Femur (tissue), 1 donor: ENCODE data around the gene NRL.

ENCODE experiments used
- DNase-seq: peaks from one replicate; pipeline ENCODE4 v3.0.0-alpha.2; 2017

NRL gene

DNA sequence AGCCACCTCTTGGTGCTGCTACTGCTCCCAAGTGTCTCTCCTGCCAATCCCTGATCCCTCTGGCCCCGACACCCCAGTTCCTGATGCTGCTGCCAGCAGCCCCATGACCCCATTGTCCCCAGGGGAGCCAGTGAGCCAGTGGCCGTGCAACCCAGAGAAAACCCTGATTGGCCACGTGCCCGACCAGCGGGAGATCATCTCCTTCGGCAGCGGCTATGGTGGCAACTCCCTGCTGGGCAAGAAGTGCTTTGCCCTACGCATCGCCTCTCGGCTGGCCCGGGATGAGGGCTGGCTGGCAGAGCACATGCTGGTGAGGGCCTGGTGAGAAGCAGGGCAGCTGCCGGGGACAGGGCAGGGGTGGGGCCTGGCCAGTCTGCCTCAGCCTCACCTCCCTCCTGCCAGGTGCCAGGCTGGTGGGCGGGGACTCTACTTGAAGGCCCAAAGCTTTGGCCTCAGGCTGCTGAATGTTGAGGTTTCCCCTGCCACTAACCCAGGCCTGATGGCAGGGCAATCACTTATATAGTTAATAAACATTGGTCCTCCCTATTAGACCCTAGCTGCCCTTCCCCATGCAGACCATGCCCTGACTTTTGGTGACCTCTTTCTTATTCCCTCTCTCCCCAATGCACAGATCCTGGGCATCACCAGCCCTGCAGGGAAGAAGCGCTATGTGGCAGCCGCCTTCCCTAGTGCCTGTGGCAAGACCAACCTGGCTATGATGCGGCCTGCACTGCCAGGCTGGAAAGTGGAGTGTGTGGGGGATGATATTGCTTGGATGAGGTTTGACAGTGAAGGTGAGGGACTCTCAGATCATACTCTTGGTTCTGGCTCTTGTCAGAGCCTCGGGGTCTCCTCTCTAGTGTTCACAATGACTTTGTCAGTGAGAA is 15.6 kb downstream of the NRL start:
- DNase-seq = no peak

DNA sequence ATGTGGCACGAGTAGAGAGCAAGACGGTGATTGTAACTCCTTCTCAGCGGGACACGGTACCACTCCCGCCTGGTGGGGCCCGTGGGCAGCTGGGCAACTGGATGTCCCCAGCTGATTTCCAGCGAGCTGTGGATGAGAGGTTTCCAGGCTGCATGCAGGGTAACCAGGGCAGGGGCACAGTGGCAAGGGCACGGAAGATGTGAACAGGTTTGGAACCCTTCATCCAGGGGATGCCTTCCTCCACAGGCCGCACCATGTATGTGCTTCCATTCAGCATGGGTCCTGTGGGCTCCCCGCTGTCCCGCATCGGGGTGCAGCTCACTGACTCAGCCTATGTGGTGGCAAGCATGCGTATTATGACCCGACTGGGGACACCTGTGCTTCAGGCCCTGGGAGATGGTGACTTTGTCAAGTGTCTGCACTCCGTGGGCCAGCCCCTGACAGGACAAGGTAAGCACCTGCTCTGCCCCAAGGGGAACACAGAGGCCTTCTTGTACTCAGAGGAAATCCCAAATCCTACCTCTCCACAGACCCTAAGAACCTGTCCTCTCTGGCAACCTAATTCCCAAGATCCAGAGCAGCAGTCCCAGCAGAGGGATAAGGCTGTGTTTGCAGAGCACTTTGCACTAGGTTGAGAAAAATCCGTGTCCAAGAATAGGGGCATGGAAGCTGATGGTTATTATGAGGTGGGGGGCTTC is 16.4 kb downstream of the NRL start:
- no peak for DNase-seq

- no peak for DNase-seq
Measured at GRCh38 chr14:24096545-24097181, 18.1 kb downstream of the NRL start.

DNA sequence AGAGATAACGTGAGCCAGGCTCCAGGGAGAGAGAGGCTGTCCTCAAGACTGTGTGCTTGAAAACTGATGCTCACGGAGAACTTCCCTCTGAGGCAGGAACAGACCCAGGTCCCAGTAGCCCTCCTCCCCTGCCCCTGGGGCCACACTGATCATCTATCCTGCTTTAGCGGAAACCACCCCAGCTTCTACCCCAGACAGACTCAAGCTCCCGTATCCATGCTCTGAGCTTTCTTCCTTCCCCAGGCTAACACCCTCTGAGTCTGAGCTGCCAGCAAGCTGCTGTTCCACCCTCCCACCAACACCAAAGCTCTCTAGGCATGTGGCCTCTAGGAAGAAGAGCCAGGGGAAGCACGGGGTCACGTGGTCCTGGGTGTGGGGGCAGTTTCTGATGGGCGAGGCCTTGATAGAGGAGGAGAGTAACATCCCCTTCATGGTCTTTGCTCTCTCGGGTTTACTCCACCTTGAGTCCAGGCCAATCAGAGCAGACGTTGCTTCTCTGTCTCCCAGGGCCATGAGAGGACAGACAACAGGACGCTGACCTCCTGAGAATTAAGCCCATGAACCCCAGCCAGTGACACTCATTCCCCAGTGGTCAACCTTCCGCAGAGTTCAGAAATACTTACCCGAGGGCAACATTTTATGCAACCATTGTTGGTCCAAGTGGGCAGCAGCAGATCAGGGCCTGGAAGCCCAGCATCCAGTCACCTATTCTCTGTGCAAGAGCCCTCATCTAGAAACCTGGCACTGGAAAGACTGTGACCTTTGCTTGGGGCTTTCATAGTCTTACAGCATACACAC is 19.3 kb downstream of the NRL start:
- DNase-seq = no peak

GRCh38 chr14:24094841-24095270 is 19.9 kb downstream of the NRL start:
- DNase-seq = no peak

- DNase-seq = peak; percentile 90
Measured at GRCh38 chr14:24093901-24094840, 20.6 kb downstream of the NRL start, which contains the start of gene PCK2. Gene PCK2 (plus strand): TSS chr14:24094311. CDS start chr14:24094406, 95 bp downstream.

- no peak for DNase-seq
Measured at GRCh38 chr14:24093207-24093900, 21.4 kb downstream of the NRL start.

DNA sequence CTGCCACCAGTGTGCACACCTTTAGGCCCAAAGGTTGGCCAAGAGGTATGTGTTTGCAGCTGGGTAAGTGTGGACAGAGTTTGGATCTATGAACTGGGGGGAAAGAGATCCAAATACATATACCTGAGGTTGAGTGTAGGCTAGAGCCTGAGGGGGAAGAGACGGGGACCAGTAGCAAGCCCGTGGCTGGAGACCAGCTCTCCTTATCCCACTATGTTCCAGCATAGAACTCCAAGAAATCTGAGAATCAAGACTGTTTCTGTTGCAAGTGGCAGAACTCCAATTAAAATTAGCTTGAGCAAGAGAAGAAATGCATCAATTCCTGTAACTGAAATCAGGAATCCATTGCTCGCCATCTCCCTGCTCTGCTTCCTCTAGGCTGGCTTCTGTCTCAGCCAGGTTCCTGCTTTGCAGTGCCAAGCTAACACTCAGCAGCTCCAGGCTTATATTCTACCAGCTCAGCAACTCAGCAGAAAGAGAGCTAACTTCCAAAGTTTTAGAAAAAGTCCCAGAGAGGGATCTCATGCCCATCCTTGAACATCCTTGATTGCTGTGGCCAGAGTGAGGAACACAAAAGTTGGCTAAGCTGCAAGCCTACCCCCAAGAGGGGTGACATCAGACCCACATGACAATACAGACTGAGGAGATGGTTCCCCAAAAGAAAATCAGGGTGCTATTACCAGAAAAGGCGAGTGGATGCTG is 22.1 kb downstream of the NRL start:
- DNase-seq = no peak

DNA sequence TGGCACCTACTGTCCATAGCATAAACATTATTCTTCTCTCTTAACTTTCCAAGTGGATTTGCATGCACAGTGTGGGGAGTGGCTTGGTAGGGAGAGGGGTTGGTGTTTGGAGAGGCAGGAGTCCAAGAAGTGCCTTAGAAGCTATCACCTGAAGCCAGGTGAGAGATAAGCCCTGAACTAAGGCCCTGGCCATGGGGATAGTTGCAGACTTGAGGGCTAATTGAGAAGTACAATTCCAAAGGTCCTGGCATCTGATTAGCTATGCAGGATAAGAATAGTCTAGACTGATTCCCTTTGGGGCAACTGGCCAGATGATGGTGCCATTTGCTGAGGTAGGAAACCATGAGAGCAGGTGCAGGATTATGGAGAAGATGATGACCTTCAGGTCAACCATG is 22.6 kb downstream of the NRL start:
- no peak for DNase-seq

GRCh38 chr14:24089890-24090289 is 24.9 kb downstream of the NRL start:
- DNase-seq = no peak

- no peak for DNase-seq
Measured at GRCh38 chr14:24088095-24088494, 26.7 kb downstream of the NRL start.

GRCh38 chr14:24087004-24087403 is 27.7 kb downstream of the NRL start:
- no peak for DNase-seq

GRCh38 chr14:24086193-24086955 is 28.4 kb downstream of the NRL start:
- no peak for DNase-seq

DNA sequence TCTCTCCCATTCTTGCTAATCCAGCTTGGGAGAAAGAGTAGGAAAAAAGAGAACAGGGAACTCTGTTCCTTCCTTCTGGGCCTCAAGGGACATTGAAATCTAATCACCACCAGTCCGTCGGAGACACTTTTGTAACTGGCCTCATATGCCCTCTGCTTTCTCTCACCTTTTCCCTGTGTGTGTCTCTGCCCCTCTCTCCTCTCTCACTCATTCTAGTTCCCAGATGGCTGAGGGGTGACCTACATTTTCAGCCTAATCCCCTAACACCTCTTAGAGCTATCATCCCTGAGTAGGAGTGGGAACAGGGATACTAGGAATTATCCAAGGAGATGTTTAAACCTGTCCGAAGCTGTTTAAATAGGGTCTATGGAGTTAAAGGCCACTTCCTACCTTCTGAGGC is 29.5 kb downstream of the NRL start:
- DNase-seq = no peak

DNA sequence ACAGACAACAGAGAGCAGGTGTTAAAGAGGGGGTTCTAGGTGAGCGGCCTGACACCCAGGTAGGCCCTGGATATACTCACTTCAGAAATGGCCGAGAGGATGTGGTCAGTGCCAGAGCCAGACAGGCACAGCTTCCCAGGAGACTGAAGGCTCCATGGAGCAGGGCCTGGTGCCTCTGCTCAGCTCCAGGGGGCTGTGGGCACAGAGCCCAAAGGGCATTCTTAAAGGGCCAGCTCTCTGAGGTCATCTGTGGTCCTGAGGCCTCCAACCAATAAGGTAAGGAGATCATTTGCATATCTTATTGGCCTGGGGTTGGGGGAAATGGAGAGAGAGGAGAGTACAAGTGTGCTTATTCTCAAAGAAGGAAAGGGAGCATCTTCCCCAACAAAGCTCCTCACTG is 30.3 kb downstream of the NRL start:
- no peak for DNase-seq

DNA sequence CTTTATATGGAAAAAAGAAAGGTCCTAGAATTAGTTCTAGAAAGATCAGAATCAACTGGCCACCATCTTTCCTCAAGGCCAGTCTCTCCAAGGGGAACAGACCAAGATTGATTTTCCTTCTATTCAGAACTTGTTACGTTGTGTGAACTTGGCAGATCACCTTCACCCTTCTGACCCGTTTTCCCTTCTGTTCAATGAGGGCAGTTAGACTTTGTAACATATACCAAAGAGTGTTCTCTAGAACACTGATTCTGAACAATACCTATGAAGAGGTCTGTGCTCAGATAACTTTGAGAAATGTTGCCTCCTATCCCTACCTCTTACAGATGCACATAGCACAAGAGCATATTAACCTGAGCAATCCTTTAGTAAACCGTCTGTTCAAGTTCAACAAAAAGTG is 31.3 kb downstream of the NRL start:
- no peak for DNase-seq

DNA sequence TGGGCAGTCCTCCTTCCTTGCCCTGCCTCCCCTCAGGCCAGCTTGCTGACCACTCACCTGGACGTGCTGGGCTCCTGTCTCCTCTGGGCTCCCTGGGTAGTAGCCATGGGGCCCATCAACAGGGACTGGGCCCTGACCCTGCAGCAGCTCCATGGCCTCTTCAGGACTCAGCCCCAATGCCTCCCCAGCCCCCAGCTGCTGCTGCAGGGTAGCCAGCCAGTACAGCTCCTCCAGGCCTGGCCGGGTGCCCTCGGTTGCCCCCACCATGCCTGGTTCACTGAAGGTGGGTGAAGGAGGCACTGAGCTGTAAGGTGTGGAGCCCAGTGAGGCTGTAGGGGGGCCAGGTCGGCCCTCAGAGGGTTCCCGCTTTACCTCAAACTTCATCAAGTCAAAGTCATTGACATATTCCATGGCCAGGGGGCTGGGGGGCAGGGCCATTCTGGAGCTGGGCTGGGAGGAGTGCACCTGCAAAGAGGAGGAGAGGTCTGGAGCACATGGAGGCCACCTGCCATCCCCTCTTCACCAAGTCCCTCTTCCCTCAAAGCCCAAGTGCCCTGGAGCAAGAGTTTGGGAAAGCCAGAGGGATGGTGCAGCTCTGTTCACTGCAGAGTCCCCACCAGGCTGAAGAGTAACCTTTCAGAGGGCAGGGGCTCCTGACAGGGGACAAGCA is 32.2 kb downstream of the NRL start:
- DNase-seq = no peak

- no peak for DNase-seq
Measured at GRCh38 chr14:24081739-24082211, 33.0 kb downstream of the NRL start.
